MV-4-11 (cell line): ENCODE results near the gene SNX9.
"Not testable (repeated sequence)": the region's sequence is repeated elsewhere in the genome, so short reads cannot be mapped to it uniquely, and the experiment has no call there.

Source experiments
- DNase-seq: peaks from one replicate; lab custom pipeline; 2025; lab: John Stamatoyannopoulos, UW

SNX9 gene

GRCh38 chr6:157831424-157832249 is 8.6 kb downstream of the SNX9 start:
- DNase-seq: peak; percentile 2

GRCh38 chr6:157832250-157832967 is 9.4 kb downstream of the SNX9 start:
- DNase-seq: no peak

- DNase-seq: no peak
These were observed 11.5 kb downstream of the SNX9 start for GRCh38 chr6:157834549-157834948.

- no peak for DNase-seq
These were observed 15.8 kb downstream of the SNX9 start for GRCh38 chr6:157838718-157839430.

GRCh38 chr6:157839606-157840005 is 16.6 kb downstream of the SNX9 start:
- DNase-seq: no peak

GRCh38 chr6:157840261-157840660 is 17.2 kb downstream of the SNX9 start:
- no peak for DNase-seq

GRCh38 chr6:157840776-157841175 is 17.7 kb downstream of the SNX9 start:
- no peak for DNase-seq

- peak; percentile 30 for DNase-seq
These were observed 18.3 kb downstream of the SNX9 start for GRCh38 chr6:157841211-157841840.

- no peak for DNase-seq
These were observed 19.2 kb downstream of the SNX9 start for GRCh38 chr6:157842212-157842611.

GRCh38 chr6:157844196-157844595 is 21.1 kb downstream of the SNX9 start:
- not testable (repeated sequence) for DNase-seq

- DNase-seq: no peak
These were observed 22.6 kb downstream of the SNX9 start for GRCh38 chr6:157845493-157846259.

- no peak for DNase-seq
These were observed 24.8 kb downstream of the SNX9 start for GRCh38 chr6:157847846-157848245.

- no peak for DNase-seq
These were observed 25.6 kb downstream of the SNX9 start for GRCh38 chr6:157848693-157849092.

GRCh38 chr6:157849288-157850017 is 26.4 kb downstream of the SNX9 start:
- DNase-seq: no peak

GRCh38 chr6:157850030-157850429 is 27.0 kb downstream of the SNX9 start:
- DNase-seq: no peak

- DNase-seq: no peak
These were observed 30.2 kb downstream of the SNX9 start for GRCh38 chr6:157853018-157853805.

GRCh38 chr6:157853902-157854502 is 31.0 kb downstream of the SNX9 start:
- no peak for DNase-seq

GRCh38 chr6:157855325-157855724 is 32.3 kb downstream of the SNX9 start:
- DNase-seq: no peak

GRCh38 chr6:157855804-157856203 is 32.8 kb downstream of the SNX9 start:
- not testable (repeated sequence) for DNase-seq
